Amniotic stem cell (primary cell): ENCODE measurements around the gene EMX2.

ENCODE experiments used
- DNase-seq: peaks from one replicate; lab custom pipeline; 2025; lab: John Stamatoyannopoulos, UW

Gene EMX2

DNA sequence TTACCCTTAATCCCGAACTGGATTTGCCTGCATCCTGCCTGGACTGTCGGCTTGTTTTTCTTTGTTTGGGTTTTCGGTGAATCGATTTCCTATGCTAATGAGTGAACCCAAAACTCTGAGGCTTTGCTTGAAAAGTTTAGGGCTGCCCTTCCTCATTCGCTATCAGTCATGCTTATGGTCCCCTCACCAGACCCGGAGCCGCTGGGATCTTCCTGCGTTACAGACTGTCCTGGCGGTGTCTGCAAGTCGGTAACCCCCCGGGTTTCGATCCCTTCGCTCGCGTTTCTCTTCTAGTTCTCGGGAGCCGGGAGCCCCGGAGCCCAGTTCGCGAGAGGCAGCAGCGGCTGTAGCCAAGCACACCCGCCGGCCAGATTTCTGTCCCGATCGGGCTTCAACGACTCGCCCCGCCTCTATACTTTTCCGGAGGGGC is 2.2 kb downstream of the EMX2 start:
- no peak for DNase-seq

DNA sequence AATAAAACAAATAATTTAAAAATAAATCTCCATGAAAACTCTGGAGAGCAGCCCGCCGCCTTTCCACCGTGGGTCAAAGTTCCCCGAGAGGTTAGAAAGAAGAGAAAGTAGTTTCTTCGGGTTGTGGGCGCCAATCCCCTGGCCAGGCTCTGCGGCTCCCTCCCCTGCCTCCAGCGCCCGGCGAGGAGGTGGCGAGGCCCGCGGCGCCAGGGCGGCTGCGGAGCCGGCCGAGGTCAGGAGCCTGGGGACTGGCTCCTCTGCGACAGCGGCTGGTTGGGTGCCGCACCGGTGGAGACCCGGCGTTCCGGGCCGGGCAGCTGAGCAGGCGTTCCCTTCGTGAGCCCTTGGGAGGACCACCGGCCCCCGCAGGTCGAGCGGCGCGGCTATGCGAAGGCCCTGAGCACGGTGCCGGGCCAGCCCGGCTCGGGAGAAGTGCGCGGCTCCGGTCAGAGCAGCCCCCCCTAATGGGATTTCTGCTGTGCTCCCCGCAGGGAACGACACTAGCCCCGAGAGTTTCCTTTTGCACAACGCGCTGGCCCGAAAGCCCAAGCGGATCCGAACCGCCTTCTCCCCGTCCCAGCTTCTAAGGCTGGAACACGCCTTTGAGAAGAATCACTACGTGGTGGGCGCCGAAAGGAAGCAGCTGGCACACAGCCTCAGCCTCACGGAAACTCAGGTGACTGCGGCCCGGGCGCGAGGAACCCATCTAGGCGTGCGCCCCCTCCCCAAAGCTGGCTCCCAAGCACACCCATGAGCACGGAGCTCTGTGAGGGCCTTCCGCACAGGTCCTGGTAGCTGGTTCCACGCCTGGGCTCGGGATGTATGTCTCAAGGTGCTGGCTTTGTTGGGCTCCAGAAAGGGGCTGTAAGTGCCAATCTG is 2.8 kb downstream of the EMX2 start:
- no peak for DNase-seq

DNA sequence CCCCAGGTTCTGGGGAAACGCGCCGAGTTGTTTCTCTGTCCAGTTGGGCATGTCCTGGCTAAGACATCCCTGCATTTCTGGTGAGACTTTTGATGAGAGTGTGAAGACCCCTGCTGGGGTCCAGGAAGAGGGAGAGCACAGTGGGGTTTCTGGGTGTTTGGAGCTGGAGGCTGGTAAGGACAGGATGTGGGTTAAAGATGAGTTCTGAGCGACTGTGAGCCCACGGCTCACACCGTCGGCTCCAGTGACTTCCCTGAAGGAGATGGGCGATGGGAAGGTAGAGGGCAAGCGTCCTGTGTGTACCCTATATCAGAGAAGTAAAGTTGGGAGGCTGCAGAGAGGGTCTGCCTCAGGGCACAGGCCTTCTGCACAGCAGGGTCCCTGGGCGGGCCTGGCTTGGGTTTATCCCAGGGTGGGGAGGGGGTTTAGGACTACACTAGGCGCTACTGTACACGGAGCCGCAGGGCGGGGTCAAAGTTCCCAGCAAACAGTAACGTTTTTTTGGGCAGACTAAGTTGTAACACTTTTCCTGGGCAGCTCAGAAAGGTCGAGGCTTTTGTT is 3.6 kb downstream of the EMX2 start:
- no peak for DNase-seq

DNA sequence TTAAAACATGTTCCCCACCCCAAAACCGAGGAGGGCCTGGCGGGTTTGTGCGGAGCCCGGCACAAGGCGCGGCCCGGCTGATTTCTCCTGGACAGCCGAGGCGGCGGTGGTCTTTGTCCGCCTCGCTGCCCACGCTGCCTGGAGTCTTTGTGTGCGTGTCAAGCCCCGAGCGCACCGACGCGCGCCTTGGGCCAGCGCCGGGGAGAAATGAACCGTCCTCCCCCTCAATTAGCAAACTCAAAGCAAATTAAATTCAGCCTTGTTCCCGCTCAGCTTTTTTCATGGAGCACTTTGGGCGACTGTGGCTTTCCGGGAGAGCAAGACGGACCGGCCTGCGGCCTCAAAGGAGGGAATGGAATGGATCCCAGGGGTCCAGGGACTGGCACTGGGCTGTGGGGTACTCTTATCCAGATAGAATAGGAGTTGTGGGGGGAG is 4.1 kb downstream of the EMX2 start:
- DNase-seq: no peak

DNA sequence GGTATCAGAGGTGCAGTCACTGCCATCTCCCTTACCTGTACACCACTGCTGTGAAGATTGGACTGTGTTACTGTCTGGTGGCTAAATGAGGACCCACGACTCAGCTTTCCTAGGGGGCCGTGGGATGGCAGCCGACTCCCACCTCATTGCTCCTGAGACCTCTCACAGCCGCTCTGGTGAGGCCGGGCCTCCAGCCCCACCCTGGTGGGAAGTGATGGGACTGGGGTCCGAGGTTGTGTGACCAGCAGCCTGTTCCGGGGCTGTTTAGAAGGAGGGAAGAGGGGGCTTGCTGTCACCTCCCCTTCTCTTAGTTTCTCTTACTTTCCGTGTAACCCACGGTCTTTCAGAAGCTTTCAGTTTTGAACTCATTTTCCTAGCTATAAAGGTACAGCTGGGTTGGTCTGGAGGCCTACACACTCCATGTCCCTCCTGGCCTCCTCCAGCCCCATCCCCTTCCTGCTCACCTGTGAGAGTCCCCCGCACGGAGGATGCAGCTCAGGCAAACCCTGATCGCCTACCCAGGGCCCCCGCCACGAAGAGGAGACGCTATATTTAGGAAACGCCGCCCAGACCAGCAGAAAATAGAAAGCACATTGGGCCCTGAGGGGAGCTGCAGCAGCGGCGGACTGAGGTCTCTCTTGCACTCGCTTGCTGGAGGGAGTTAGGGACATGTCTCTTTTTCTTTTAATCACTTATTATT is 4.6 kb downstream of the EMX2 start:
- no peak for DNase-seq

DNA sequence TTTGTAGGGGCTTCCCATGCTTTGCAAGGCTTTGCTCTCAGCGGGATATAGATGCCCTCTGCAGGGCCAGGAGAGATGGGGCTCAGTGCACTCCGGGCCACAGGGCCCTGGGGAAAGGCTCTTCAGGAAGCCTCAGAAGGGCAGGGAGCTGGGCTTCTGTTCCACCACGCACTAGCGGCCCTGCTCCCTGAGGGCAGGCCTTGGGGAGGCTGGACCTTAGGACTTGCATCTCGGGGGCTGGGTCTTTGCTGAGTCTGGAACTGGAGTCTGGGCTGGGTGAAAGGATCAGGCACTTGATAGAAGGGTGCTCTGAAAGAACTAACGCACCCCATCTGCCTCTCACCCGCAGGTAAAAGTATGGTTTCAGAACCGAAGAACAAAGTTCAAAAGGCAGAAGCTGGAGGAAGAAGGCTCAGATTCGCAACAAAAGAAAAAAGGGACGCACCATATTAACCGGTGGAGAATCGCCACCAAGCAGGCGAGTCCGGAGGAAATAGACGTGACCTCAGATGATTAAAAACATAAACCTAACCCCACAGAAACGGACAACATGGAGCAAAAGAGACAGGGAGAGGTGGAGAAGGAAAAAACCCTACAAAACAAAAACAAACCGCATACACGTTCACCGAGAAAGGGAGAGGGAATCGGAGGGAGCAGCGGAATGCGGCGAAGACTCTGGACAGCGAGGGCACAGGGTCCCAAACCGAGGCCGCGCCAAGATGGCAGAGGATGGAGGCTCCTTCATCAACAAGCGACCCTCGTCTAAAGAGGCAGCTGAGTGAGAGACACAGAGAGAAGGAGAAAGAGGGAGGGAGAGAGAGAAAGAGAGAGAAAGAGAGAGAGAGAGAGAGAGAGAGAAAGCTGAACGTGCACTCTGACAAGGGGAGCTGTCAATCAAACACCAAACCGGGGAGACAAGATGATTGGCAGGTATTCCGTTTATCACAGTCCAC is 5.4 kb downstream of the EMX2 start:
- no peak for DNase-seq

DNA sequence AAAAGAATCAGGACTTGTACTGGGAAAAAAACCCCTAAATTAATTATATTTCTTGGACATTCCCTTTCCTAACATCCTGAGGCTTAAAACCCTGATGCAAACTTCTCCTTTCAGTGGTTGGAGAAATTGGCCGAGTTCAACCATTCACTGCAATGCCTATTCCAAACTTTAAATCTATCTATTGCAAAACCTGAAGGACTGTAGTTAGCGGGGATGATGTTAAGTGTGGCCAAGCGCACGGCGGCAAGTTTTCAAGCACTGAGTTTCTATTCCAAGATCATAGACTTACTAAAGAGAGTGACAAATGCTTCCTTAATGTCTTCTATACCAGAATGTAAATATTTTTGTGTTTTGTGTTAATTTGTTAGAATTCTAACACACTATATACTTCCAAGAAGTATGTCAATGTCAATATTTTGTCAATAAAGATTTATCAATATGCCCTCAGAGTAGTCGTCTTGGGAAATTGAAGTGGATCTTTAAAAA is 6.6 kb downstream of the EMX2 start:
- DNase-seq: no peak

DNA sequence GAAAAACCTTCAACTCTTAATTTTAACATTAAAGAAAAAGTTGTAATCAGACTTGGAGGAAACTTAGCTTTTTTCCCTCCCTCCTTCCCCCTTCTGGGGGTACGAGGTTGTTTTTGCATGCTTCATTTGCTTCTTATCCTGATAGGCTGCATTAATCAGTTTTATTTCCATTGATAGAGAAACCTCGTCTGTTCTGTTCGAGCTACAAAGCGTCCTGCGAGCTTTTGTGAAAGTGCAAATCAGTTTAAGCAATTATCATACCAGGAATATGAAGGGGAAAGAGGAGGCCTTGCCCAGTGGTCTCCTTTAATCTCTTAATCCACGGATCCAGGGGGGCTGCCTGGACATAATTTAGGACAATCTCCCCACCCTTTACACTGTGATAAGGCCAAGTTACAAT is 7.5 kb downstream of the EMX2 start:
- no peak for DNase-seq

DNA sequence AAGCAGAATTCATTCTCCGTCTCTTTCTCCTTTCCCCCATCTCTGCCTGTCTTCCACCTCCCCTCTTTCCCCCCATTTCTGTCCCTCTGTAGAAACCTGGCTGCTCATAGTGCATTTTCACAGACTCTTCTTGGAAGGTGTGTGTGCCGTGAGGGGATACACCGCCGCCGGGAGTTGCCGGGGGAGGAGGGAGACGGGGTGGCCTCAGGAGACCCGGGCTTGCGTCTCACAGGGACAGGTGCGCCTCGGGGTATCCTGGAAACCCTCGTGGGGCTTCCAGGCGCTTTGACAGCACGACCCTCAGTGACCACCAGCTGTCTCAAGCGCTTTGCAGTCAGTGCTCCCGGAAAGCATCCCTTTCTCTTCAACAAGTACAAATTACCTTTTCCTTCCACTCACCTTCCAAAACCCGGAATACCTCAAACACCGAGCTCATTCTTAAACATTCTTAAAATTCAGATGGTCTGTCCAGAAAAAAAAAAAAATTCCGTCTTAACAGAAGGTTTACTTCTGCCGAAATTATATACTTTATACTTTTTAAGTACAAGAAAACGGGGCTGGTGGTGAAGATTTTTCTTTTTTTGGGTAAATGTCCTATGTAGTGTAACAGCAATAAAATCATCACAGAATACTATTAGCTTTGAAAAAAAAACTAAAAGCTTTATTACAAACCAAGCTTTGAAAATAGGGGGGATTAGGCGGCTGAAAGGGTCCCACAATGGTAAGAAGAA is 8.2 kb downstream of the EMX2 start:
- no peak for DNase-seq

DNA sequence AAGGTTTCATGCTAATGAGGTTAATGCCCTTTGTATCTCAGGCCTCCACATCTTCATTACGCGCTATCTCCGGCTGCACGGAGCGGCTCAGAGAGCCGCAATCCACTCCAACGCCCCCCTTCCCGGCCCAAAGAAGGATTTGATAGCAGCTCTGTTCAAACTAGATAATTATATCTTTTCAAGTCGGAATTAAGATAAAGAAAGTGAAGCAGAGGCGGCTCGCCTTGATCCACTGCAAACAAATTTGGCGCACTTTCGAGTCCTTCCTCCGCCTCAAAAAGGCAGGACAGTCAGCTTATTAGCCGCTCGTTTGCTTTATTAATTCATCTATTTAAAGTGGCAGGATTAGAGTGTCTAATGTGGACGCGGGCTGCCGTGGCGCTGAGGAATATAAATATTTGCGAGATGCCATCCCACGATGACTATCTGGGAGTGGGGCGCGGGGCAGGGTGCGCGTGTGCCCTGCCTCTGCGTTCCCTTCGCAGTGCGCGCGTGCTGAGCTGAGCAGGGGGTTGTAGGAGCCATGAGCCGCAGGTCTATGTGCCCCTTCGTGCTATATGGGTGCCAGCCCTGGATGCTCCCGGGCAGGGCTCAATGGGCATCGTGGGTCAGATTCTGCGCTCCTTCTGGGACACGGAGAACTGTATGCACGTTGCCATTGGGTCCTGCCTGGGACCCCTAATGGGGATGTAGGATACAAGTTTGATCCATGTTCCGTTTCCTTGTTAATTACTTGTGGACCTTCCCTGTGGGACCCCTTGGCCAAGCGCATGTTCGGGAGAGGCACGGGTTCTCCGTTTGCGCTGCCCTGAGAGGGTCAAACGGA is 9.0 kb downstream of the EMX2 start:
- DNase-seq: no peak

DNA sequence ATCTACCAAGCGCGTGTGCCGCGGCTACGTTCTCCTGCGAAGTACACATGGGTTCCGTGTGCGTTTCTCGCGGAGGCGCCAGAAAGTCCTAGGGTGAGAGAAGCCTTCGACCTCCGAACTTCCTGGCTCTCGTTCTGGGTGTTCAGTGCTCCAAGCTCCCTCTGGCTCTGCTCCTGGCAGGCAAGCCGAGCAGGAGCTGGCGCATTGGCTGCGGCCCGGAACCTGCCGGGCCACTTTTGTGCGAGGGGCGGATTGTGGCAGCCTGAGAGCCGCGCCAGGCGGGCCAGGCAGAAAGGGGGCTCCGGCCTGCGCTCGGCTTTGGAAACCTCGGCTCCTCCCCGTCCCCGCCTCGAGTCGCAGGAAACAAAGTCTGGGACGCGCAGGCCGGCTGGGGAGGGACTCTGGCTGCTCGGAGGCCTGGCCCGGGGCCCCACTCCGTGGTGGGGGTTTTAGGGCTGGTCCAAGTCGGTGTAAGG is 9.6 kb downstream of the EMX2 start:
- DNase-seq: no peak

DNA sequence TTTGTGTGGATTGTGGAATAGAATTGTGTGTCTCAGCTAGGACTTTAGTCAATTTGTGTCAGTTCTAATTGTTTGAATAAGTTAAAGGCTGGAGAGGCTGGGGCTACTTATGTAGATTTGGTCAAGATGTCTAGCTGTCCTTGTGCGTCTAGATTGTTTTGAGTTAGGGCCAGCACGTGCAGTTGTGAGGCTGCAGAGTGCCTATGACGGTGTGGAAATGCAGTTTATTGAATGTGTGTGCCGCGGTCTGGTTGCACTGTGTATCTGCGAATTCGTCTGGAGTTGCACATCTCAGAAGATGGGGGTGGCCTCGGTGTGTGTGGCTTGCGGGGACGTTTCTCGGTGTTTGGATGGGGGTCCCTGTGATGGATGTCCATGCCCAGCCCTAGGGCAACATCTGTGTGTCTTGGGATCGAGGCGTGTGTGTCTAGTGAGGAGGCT is 10.2 kb downstream of the EMX2 start:
- DNase-seq: no peak

DNA sequence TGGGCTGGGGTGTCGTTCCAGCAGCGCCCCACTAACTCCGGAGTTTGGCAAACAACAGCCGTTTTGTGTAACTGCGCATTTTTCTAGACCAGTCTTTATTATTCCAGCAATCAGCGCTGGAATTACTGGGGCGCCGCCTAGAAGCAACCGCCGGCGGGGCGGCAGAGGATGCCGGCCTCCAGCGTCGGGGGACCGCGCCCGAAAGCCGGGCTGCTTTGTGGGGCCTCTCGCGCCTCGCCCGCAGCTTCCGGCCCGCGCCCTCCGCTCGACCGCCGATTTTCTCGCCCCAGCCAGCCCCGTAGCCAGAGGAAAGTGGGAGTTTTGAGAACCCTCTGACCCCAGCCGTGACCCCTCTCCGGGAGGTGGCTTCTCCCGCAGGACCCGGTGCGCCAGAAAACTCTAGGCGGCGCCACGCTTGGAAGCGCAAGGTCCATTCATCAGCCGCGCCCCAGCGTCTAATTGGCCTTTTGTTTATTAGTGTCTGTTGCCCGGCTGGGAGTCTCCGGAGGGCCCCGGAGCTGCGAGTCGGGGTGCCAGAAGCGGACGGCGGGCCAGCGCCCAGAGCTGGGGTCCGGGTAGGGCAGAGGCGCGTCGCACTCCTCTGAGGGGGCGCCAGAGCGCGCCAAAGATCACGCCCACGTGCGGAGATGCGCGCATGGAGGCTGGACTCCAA is 10.7 kb downstream of the EMX2 start:
- no peak for DNase-seq

DNA sequence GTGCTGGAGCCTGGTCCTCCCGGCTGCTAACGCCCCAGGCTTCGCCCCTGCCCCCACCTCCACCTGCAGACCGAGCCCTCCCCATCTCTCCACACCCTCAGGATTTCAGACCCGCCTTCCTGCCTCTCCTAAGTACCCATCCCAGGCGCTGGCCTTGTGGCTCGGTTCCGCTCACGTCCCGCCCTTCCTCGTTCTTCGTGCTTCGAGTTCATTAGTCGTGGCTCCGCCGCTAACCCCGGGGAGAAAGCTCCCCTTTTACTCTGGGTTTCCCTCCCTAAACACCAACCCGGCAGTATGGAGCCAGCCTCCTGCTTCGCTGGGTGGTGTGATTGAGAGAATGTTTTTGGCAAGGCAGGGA is 11.2 kb downstream of the EMX2 start:
- no peak for DNase-seq

DNA sequence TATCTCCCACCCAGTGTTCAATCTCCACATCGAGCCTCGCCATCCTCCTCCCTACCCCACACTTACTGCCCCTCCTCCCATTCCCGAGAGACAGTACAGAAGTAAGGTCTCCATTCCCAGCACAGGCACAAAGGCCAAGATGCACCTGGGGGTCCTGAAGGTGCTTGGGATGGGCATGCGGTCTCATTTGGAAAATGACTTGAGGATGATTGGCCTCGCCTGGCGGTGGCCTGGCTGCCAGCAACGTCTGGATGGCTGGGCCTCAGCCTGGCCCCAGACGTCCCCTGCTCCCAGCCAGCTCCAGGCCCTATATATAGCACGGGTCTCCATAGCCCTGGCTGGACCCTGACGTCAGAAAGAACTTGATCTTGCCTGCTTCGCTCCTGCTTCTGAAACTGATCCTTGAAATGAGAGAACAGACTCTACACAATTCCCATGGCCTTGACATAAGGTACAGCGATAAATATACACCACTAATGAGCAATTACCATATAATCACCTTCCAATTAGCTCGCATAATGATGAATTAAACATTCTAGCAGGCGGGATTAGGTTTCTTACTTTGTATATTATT is 11.8 kb downstream of the EMX2 start:
- DNase-seq: no peak

DNA sequence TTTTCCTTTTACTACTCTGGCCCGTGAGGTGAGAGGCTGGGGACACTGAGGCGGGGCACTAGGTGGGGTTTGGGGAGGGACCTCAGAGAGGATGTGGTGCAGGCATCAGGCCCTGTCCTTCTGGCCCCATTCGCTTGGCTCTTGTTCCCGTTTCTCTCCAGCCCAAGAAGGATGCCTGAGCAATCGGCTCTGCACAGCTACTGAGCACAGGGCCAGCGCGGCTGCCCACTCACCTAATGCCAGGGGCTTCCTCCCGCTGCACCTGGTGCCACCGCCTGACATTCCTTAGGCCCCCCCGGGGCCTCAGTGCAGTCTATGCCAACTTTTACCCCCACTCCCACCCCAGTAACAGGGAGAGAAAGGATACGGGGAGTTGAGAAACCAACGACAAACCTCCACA is 12.5 kb downstream of the EMX2 start:
- DNase-seq: no peak

DNA sequence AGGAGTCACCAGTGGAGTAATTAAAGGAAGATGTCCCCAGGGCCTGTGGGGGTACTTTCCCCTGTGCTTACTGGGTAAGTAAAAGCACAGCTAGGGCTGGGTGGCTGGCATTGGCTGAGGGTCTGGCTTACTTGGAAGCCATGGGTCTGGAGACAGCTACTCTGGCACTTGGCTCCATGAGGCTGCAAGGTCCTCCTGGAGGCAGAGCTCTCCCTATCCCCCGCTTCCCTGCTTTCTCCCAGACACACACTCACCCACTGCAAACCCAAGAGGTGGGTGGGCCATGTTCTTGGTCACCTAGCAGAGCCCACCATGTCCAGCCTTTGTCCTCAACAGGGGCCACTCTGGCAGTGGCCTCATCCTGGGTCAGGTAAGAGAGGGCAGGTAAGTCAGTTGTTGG is 13.3 kb downstream of the EMX2 start:
- no peak for DNase-seq

DNA sequence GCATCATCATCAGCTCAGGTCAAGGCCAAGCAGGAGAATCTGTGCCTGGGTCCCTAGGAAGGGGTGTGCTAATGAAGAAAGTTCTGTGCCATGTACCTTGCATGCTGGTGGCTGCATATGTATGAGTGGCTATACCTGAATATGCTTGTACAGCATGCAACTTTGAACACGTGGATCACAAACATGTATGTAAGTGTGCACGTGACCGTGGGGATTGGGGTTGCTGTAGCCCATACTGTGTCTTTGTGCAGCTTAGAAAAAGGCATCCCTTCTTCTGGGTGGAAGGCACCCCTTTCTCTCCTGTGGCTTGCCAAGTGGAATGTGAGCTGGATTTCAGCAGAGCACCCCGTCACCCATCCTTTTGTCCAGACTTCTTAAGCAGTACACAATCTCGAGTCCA is 13.8 kb downstream of the EMX2 start:
- no peak for DNase-seq

DNA sequence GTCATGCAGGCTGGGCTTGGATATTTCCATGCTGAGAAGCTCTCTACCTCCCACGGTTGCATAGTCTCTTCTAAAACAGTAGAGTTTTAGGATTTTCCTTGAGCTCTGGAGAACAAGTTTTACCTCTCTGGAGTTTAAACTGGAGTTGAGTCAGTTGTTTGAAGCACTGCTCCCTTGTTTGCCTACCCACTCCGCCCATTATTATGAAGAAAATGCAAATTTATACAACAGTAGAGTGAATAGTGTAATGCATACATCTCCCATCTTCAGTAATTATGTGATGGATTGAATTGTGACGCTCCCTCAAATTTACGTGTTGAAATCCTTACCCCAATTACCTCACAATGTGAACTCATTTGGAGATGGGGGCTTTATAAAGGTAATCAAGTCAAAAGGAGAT is 17.2 kb downstream of the EMX2 start:
- no peak for DNase-seq
